ENCODE data around the gene LINGO1.
A peak's percentile ranks its signal among the peaks of the same experiment; 100 is the strongest.

LINGO1 gene

DNA sequence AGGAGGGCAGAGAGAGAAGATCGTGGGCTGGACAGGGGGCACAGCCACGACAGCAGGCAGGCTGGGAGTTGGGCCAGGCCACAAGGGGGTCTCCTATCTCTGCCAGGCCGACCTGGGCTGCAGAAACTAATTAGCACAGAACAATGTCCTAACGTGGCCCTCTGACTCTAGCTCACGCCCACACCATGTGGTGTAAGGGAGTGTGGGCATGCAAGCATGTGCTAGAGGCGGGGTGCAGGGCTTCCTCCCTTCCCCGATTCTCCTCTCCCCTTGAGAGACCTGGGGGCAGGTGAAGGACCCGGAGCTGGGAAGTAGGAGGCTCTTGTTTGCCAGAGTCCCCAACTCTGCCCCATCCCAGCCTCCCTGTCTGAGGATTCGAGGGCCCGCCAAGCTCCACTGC, 65.5 kb downstream of the LINGO1 start:
- peak; percentile 14 for DNase-seq

DNA sequence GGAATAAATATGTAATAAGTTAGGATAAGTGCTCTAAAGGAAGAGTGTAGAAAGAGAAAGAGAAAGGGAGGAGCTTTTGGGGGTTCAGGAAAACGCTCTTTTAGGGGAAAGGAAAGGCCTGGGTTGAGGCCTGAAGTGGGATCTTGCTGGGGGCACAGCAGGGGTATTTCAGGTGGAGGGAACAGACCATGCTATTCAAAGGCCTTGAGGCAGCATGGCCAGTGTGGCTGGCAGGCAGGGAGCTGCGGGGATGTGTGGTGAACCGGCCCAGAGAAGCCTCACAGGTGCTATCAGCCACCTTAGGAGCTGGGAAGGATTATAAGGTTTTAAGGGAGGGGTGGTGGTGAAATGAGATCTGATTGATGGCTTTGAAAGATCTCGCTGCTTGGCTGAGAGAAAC, 66.6 kb downstream of the LINGO1 start:
- no peak for DNase-seq

DNA sequence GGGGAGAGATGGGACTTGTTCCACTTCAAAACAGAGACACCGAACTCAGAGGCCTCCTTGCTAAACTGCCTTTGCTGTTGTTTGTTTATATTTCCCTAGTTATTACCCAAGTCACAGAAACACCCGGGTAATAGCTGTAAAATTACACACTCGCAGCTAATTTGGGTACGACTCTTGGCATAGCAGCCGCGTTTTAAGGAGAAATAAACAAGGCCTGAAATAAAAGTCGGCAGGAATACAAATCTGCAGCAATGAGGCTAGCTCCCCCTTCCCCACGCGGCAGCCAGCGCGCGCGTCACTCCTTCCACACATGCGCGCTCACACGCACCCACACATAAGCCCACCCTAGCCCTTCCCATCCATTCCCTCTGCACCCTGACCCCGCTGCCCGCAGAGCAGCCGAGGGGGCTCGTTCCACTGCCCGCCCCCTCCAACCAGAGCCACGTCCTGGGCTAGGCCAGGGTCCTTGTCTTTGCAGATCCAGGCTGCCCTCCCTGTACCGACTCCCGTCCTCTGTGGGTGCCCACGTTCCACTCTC, 67.3 kb downstream of the LINGO1 start:
- no peak for DNase-seq

DNA sequence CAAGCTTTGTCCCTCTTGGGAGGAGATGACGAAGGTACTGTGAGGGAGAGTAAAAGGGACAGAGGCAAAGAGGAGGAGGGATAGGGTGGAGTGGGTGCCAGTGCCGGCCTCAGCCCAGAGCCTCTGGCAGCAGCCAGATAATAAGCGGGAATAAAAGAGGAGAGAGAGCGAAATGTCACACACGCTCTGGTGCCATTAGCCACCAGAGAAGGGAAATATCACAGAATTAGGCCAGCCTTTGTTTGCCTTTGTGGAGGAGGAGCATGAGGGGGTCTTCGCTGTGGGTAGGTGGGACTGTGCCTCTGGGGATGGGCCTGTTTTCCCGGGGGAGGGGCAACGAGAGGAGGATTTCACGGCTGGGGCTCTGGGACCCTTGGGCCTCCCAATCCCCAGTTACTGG, 67.8 kb downstream of the LINGO1 start:
- DNase-seq: no peak

DNA sequence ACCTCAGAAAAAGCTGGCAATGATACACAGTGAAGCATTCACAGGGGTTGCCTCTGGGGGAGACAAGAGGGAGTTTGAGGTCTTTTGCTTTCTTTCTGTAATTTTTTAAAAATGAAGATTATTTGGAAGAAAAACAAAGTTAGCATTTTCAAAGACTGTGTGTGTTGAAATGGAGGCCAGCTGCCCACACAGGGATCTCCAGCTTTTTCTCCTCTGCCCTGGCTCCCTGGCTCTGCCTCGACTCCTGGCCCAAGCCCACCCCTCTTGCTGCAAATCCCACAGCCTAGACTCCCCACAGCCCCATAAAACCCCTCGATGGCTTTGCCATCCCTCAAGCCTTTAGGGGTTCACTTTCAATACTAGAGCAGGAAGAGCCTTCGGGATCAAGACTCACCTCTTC, 68.4 kb downstream of the LINGO1 start:
- DNase-seq: no peak

DNA sequence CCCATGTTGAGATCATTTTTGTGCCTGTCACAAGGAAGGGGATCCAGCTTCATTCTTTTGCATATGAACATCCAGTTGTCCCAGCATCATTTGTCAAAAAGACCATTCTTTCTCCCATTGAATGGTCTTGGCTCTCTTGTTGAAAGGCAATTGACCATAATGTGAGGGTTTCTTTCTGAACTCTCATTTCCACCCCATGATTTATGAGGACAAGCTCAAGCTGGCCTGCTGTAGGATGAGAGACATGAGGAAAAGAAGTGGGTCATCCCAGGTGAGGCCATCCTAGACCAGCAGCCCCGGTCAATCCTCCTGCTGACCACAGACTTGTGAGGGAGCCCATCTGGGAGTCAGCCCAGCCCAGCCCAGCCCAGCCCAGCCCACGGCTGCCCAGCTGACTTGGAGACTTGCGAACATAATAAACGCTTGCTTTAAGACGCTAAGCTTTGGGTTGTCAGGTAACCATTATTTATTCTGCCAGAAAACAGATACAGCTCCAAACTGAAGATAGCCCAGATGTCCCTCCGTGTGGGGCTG, 69.0 kb downstream of the LINGO1 start:
- no peak for DNase-seq

Data from suppressor macrophage treated with lipopolysaccharide for 4 hours (primary cell).